RPMI8226 (cell line): ENCODE results near the gene MARCHF9.
A peak's percentile ranks its signal among the peaks of the same experiment; 100 is the strongest.

ENCODE experiments used
- DNase-seq: peaks from one replicate; pipeline ENCODE4 v3.0.0-alpha.2; 2015

MARCHF9 gene

GRCh38 chr12:57739387-57739786 lies 15.5 kb upstream of the MARCHF9 start:
- DNase-seq: no peak

GRCh38 chr12:57739914-57740538 lies 14.9 kb upstream of the MARCHF9 start:
- no peak for DNase-seq

GRCh38 chr12:57740656-57741412 lies 14.1 kb upstream of the MARCHF9 start:
- peak; percentile 40 for DNase-seq

GRCh38 chr12:57741413-57741789 lies 13.5 kb upstream of the MARCHF9 start:
- no peak for DNase-seq

- DNase-seq: peak; percentile 85
These were observed 12.8 kb upstream of the MARCHF9 start for GRCh38 chr12:57741844-57742738.

GRCh38 chr12:57743769-57744168 lies 11.1 kb upstream of the MARCHF9 start:
- DNase-seq: no peak

GRCh38 chr12:57744194-57744776 lies 10.6 kb upstream of the MARCHF9 start:
- peak; percentile 84 for DNase-seq

GRCh38 chr12:57744777-57745484 lies 10.0 kb upstream of the MARCHF9 start, which contains the start of gene TSPAN31:
Gene TSPAN31, plus strand, starts transcription at chr12:57745039. Its CDS starts 116 bp downstream, at chr12:57745155.
- peak; percentile 98 for DNase-seq

GRCh38 chr12:57745485-57745881 lies 9.4 kb upstream of the MARCHF9 start:
- no peak for DNase-seq

GRCh38 chr12:57746025-57746424 lies 8.9 kb upstream of the MARCHF9 start:
- DNase-seq: no peak

GRCh38 chr12:57749061-57749460 lies 5.8 kb upstream of the MARCHF9 start:
- DNase-seq: no peak

GRCh38 chr12:57750561-57751431 lies 4.1 kb upstream of the MARCHF9 start:
- DNase-seq: no peak

- no peak for DNase-seq
These were observed 3.5 kb upstream of the MARCHF9 start for GRCh38 chr12:57751432-57751787.

- DNase-seq: peak; percentile 100
These were observed 2.9 kb upstream of the MARCHF9 start, which contains the start of gene CDK4 for GRCh38 chr12:57751788-57752667. Gene CDK4, minus strand, starts transcription at chr12:57752310. Its CDS starts 593 bp downstream, at chr12:57751717.

- DNase-seq: no peak
These were observed 2.3 kb upstream of the MARCHF9 start for GRCh38 chr12:57752668-57753000.

- no peak for DNase-seq
These were observed 1.1 kb upstream of the MARCHF9 start for GRCh38 chr12:57753756-57754337.

- no peak for DNase-seq
These were observed 221 bp downstream of the MARCHF9 start for GRCh38 chr12:57755194-57755453.

GRCh38 chr12:57755454-57756372 lies 810 bp downstream of the MARCHF9 start:
- peak; percentile 69 for DNase-seq
